Subcutaneous adipose tissue (tissue), 4 donors: ENCODE data around the gene TMEM131. TPM values are rescaled to one million over a fixed set of nuclear protein-coding genes. Genes with fewer than 3 reads are reported as not detected.

ENCODE experiments used
- CTCF ChIP-seq: fragments of 450-650 bp; IDR thresholded peaks from one replicate; pipeline ENCODE4 v1.5.1; 2016; ENCODE audit warnings: low read depth, mild to moderate bottlenecking, control low read depth, antibody characterized with exemption, moderate library complexity
- total RNA-seq, 4 donors: library from RNA; depleted of rRNA; stranded (reverse); fragments of >200 nt; gene quantifications; one replicate each; pipeline ENCODE4 v1.1.0, GENCODE V29; 2016

The TMEM131 gene
- total RNA-seq, 4 donors from 2014 or later = 35.5 to 44.3 (median 39.7) TPM

- no peak for TF ChIP-seq CTCF
Measured at GRCh38 chr2:97911922-97912575, 83.7 kb downstream of the TMEM131 start.

- TF ChIP-seq CTCF = no peak
Measured at GRCh38 chr2:97911206-97911921, 84.4 kb downstream of the TMEM131 start.

GRCh38 chr2:97910403-97911205 is 85.1 kb downstream of the TMEM131 start:
- TF ChIP-seq CTCF = no peak

GRCh38 chr2:97908208-97908676 is 87.5 kb downstream of the TMEM131 start:
- TF ChIP-seq CTCF = no peak

- no peak for TF ChIP-seq CTCF
Measured at GRCh38 chr2:97907369-97908100, 88.2 kb downstream of the TMEM131 start.

GRCh38 chr2:97906307-97906706 is 89.4 kb downstream of the TMEM131 start:
- no peak for TF ChIP-seq CTCF
